K562 (cell line): ENCODE data around the gene TECPR2. TPM values are rescaled to one million over a fixed set of nuclear protein-coding genes. Genes with fewer than 3 reads are reported as not detected.
A peak's percentile ranks its signal among the peaks of the same experiment; 100 is the strongest.

Experiments
- FOXK1 ChIP-seq: sonication (generic); formaldehyde crosslinking; IDR thresholded peaks from 2 replicates; pipeline ENCODE4 v1.8.0; 2022; ENCODE audit warnings: missing genetic modification reagents, mild to moderate bottlenecking, borderline replicate concordance
- GABPB1 ChIP-seq: sonication (generic); formaldehyde crosslinking; IDR thresholded peaks from 2 replicates; pipeline ENCODE4 v1.8.0; 2022; ENCODE audit warnings: mild to moderate bottlenecking, missing genetic modification reagents
- L3MBTL2 ChIP-seq: fragments of 450-650 bp; IDR thresholded peaks from 2 replicates; pipeline ENCODE4 v1.6.1; 2016; ENCODE audit warnings: mild to moderate bottlenecking, moderate library complexity
- MLLT1 ChIP-seq, 2 experiments: fragments of 450-650 bp; IDR thresholded peaks; 2 replicates each; pipeline ENCODE4 v1.6.1; 2016
- PBX2 ChIP-seq, 2 experiments: IDR thresholded peaks in 1 of 2; conservative IDR thresholded peaks in 1 of 2; 2 replicates each; pipeline ENCODE4 v1.6.1; 2016; ENCODE audit warnings: low read depth in 2 of 2, mild to moderate bottlenecking in 1 of 2, missing compliant biosample characterization in 1 of 2, missing genetic modification characterization in 1 of 2, moderate library complexity in 1 of 2
- PHF21A ChIP-seq: fragments of 450-650 bp; IDR thresholded peaks from 2 replicates; pipeline ENCODE4 v1.6.1; 2017; ENCODE audit warnings: low read depth, borderline replicate concordance
- POLR2H ChIP-seq: IDR thresholded peaks from 2 replicates; pipeline ENCODE4 v1.6.1; 2016; ENCODE audit warnings: missing genetic modification characterization, low read depth, mild to moderate bottlenecking, control low read depth, missing compliant biosample characterization, moderate library complexity
- RNF2 ChIP-seq: sonication (generic); IDR thresholded peaks from 2 replicates; pipeline ENCODE4 v1.6.1; 2016
- TAL1 ChIP-seq: fragments of 450-650 bp; IDR thresholded peaks from 2 replicates; pipeline ENCODE4 v1.6.1; 2016; ENCODE audit warnings: mild to moderate bottlenecking
- TEAD4 ChIP-seq, 2 experiments: sonication (generic) in 1 of 2; formaldehyde crosslinking in 1 of 2; IDR thresholded peaks; 2 replicates each; pipeline versions ENCODE4 v1.6.1 to v1.8.0; 2012 to 2022; ENCODE audit warnings: borderline replicate concordance in 1 of 2, inconsistent platforms in 1 of 2, low read length in 1 of 2, mild to moderate bottlenecking in 1 of 2, missing genetic modification reagents in 1 of 2
- ZBTB1 ChIP-seq: sonication (generic); formaldehyde crosslinking; IDR thresholded peaks from 2 replicates; pipeline ENCODE4 v1.8.1; 2023; ENCODE audit warnings: missing genetic modification reagents, low read depth, mild to moderate bottlenecking, borderline replicate concordance
- ZNF263 ChIP-seq: sonication (generic); formaldehyde crosslinking; IDR thresholded peaks from 2 replicates; pipeline ENCODE4 v1.8.0; 2022; ENCODE audit warnings: mild to moderate bottlenecking, missing genetic modification reagents, borderline replicate concordance
- polyA plus RNA-seq, 8 experiments: library from polyadenylated mRNA; depleted of rRNA in 4 of 8; stranded (reverse) in 5 of 8; unstranded in 3 of 8; fragments of >200 nt; fragmentation: Nextera tagmentation in 2 of 8; fragmentation: Illumina TruSeq in 1 of 8; extraction: Ambion mirVana in 2 of 8; extraction: Trizol in 1 of 8; gene quantifications; 2 replicates each; pipeline versions ENCODE4 v1.2.1 to v1.2.3, GENCODE V29; 2011 to 2014; ENCODE audit warnings: inconsistent platforms in 1 of 8, missing spikeins in 1 of 8
- total RNA-seq, 7 experiments: library from RNA; depleted of rRNA in 6 of 7; stranded (reverse); fragments of >200 nt in 6 of 7; fragmentation: Illumina TruSeq in 2 of 7; extraction: Trizol in 2 of 7; gene quantifications; 2 replicates each; pipeline versions ENCODE4 v1.2.1 to v1.2.3, GENCODE V29; 2011 to 2021; ENCODE audit warnings: low replicate concordance in 1 of 7
- TF ChIP-seq, protein P1 (sequence below): fragments of 200-800 bp; sonication (Bioruptor generic); IDR thresholded peaks from 2 replicates; pipeline ENCODE4 v1.6.1; 2017; ENCODE audit warnings: missing genetic modification characterization, missing compliant biosample characterization
- TF ChIP-seq, protein P2 (sequence below), 2 experiments: fragments of 200-800 bp in 1 of 2; sonication (Bioruptor generic) in 1 of 2; sonication (generic) in 1 of 2; formaldehyde crosslinking in 1 of 2; IDR thresholded peaks in 1 of 2; conservative IDR thresholded peaks in 1 of 2; 2 replicates each; pipeline versions ENCODE4 v1.5.0 to v1.6.1; 2016 to 2020; ENCODE audit warnings: missing compliant biosample characterization in 1 of 2, missing genetic modification characterization in 1 of 2, missing genetic modification reagents in 1 of 2
- TF ChIP-seq, protein P3 (sequence below), 3 experiments: fragments of 200-800 bp in 1 of 3; sonication (Bioruptor generic) in 1 of 3; sonication (generic) in 1 of 3; formaldehyde crosslinking in 1 of 3; IDR thresholded peaks; 2 replicates each; pipeline versions ENCODE4 v1.6.1 to v1.8.0; 2016 to 2022; ENCODE audit warnings: mild to moderate bottlenecking in 2 of 3, missing compliant biosample characterization in 2 of 3, missing genetic modification characterization in 2 of 3, missing genetic modification reagents in 1 of 3

The TECPR2 gene
- total and polyA plus RNA-seq, 9 of the 15 experiments (the other 6 are each of a cell fraction or from before 2014, with no cell fraction given): 0.04 to 3.0 (median 0.83) TPM

- TF ChIP-seq TEAD4 (IDR thresholded peaks at IDR 0.05; ENCODE audit: low read length): peak; percentile 80
- TF ChIP-seq TEAD4 (CRISPR knock-in tag; IDR thresholded peaks at IDR 0.05; ENCODE audit: borderline replicate concordance): peak; percentile 86; the same call in 1 of the 2 replicates
- TF ChIP-seq, protein P1, sequence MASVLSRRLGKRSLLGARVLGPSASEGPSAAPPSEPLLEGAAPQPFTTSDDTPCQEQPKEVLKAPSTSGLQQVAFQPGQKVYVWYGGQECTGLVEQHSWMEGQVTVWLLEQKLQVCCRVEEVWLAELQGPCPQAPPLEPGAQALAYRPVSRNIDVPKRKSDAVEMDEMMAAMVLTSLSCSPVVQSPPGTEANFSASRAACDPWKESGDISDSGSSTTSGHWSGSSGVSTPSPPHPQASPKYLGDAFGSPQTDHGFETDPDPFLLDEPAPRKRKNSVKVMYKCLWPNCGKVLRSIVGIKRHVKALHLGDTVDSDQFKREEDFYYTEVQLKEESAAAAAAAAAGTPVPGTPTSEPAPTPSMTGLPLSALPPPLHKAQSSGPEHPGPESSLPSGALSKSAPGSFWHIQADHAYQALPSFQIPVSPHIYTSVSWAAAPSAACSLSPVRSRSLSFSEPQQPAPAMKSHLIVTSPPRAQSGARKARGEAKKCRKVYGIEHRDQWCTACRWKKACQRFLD (CRISPR knock-in tag): peak; percentile 47; the same call in 1 of the 2 replicates
- TF ChIP-seq TAL1: 0 out of 2 replicates have a peak, but pooled peaks have one; percentile 11
- TF ChIP-seq PHF21A: 0 out of 2 replicates have a peak, but pooled peaks have one; percentile 48
- TF ChIP-seq L3MBTL2: peak; percentile 56
- no peak for TF ChIP-seq PBX2 (CRISPR knock-in tag; IDR thresholded peaks at IDR 0.05; ENCODE audit: low read depth)
- peak; percentile 57; the same call in 1 of the 2 replicates for TF ChIP-seq PBX2 (tag; conservative IDR thresholded peaks at IDR 0.05; ENCODE audit: low read depth)
- TF ChIP-seq ZBTB1: 0 out of 2 replicates have a peak, but pooled peaks have one; percentile 39
- TF ChIP-seq ZNF263 (CRISPR knock-in tag): peak; percentile 66; the same call in 1 of the 2 replicates
- peak; percentile 65; the same call in 1 of the 2 replicates for TF ChIP-seq GABPB1 (CRISPR knock-in tag)
- 0 out of 2 replicates have a peak, but pooled peaks have one; percentile 16 for TF ChIP-seq FOXK1 (CRISPR knock-in tag)
- peak; percentile 42; the same call in 1 of the 2 replicates for TF ChIP-seq RNF2
- peak; percentile 99 for TF ChIP-seq POLR2H
- TF ChIP-seq, protein P2, sequence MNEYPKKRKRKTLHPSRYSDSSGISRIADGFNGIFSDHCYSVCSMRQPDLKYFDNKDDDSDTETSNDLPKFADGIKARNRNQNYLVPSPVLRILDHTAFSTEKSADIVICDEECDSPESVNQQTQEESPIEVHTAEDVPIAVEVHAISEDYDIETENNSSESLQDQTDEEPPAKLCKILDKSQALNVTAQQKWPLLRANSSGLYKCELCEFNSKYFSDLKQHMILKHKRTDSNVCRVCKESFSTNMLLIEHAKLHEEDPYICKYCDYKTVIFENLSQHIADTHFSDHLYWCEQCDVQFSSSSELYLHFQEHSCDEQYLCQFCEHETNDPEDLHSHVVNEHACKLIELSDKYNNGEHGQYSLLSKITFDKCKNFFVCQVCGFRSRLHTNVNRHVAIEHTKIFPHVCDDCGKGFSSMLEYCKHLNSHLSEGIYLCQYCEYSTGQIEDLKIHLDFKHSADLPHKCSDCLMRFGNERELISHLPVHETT (CRISPR knock-in tag; conservative IDR thresholded peaks at IDR 0.05 in 1 of 2, IDR thresholded peaks at IDR 0.05 in 1 of 2): 0 out of 4 replicates have a peak, but pooled peaks of 1 of the 2 experiments have one; percentile 37
- peak in 1 of 2 experiments; percentile 64; a peak in 1 of 4 replicates for TF ChIP-seq MLLT1 (IDR thresholded peaks at IDR 0.05)
- TF ChIP-seq, protein P3, sequence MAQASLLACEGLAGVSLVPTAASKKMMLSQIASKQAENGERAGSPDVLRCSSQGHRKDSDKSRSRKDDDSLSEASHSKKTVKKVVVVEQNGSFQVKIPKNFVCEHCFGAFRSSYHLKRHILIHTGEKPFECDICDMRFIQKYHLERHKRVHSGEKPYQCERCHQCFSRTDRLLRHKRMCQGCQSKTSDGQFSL (CRISPR knock-in tag; IDR thresholded peaks at IDR 0.05): 0 out of 2 replicates have a peak, but pooled peaks have one; percentile 35
- TF ChIP-seq, protein P3 (tag; IDR thresholded peaks at IDR 0.05): no peak
These were observed 45.8 kb upstream of the TECPR2 start (continued) for GRCh38 chr14:102316743-102317563.
